Lung microvascular endothelial cell (primary cell): Measurements from ENCODE around the gene TPD52L2. TPM values are rescaled to one million over a fixed set of nuclear protein-coding genes. Genes with fewer than 3 reads are reported as not detected.
"Not testable (repeated sequence)": the region's sequence is repeated elsewhere in the genome, so short reads cannot be mapped to it uniquely, and the experiment has no call there.

Experiments used
- DNase-seq, 2 donors: peaks; one replicate each; pipeline versions ENCODE4 v3.0.0 to v3.0.0-alpha.2; 2010; ENCODE audit warnings: low read depth in 2 of 2
- total RNA-seq: library from RNA; depleted of rRNA; stranded (reverse); fragments of >200 nt; gene quantifications from 2 replicates; pipeline ENCODE4 v1.2.1, GENCODE V29; 2014

The TPD52L2 gene
- total RNA-seq, 1 donor from 2014 or later = 113 TPM

GRCh38 chr20:63878899-63879663 is 14.0 kb downstream of the TPD52L2 start:
- DNase-seq = no peak

GRCh38 chr20:63880901-63881300 is 15.8 kb downstream of the TPD52L2 start:
- not testable (repeated sequence) for DNase-seq

- no peak for DNase-seq
These were observed 16.6 kb downstream of the TPD52L2 start for GRCh38 chr20:63881451-63882226.

- no peak for DNase-seq
These were observed 17.5 kb downstream of the TPD52L2 start for GRCh38 chr20:63882257-63883200.

GRCh38 chr20:63883201-63883593 is 18.1 kb downstream of the TPD52L2 start:
- no peak for DNase-seq

- no peak for DNase-seq
These were observed 19.6 kb downstream of the TPD52L2 start for GRCh38 chr20:63884506-63885263.

GRCh38 chr20:63885264-63886053 is 20.4 kb downstream of the TPD52L2 start:
- DNase-seq = no peak

- no peak for DNase-seq
These were observed 21.0 kb downstream of the TPD52L2 start for GRCh38 chr20:63886054-63886419.

GRCh38 chr20:63886921-63887320 is 21.9 kb downstream of the TPD52L2 start:
- no peak for DNase-seq

- no peak for DNase-seq
These were observed 24.5 kb downstream of the TPD52L2 start for GRCh38 chr20:63889241-63890200.

- DNase-seq = no peak
These were observed 25.1 kb downstream of the TPD52L2 start for GRCh38 chr20:63890201-63890576.

- no peak for DNase-seq
These were observed 25.5 kb downstream of the TPD52L2 start for GRCh38 chr20:63890616-63891015.

- DNase-seq = no peak
These were observed 26.3 kb downstream of the TPD52L2 start for GRCh38 chr20:63891061-63892002.

- DNase-seq = no peak
These were observed 27.3 kb downstream of the TPD52L2 start for GRCh38 chr20:63892402-63892801.

- no peak for DNase-seq
These were observed 28.9 kb downstream of the TPD52L2 start for GRCh38 chr20:63893999-63894357.

GRCh38 chr20:63894358-63895201 is 29.5 kb downstream of the TPD52L2 start, which contains the start of gene DNAJC5:
Gene DNAJC5, plus strand, starts transcription at chr20:63895126. Its CDS starts 33,220 bp downstream, at chr20:63928346.
- DNase-seq = peak; percentile 94 to 96
